ENCODE data around the gene RUNX1.

Gene RUNX1

GRCh38 chr21:35037384-35037765 lies 11.7 kb downstream of the RUNX1 start:
- DNase-seq (ENCODE audit: low read depth in 4 of 4, low spot score in 1 of 4), result no peak

- no peak for DNase-seq (ENCODE audit: low read depth in 4 of 4, low spot score in 1 of 4)
Observed at GRCh38 chr21:35036465-35037383, 12.4 kb downstream of the RUNX1 start.

GRCh38 chr21:35035581-35035980 lies 13.5 kb downstream of the RUNX1 start:
- no peak for DNase-seq (ENCODE audit: low read depth in 4 of 4, low spot score in 1 of 4)

GRCh38 chr21:35035116-35035515 lies 14.0 kb downstream of the RUNX1 start:
- no peak for DNase-seq (ENCODE audit: low read depth in 4 of 4, low spot score in 1 of 4)

- DNase-seq (ENCODE audit: low read depth in 4 of 4, low spot score in 1 of 4), result no peak
Observed at GRCh38 chr21:35034203-35034926, 14.7 kb downstream of the RUNX1 start.

GRCh38 chr21:35032474-35033263 lies 16.4 kb downstream of the RUNX1 start:
- DNase-seq (ENCODE audit: low read depth in 4 of 4, low spot score in 1 of 4), result no peak

GRCh38 chr21:35028451-35028978 lies 20.6 kb downstream of the RUNX1 start:
- DNase-seq (ENCODE audit: low read depth in 4 of 4, low spot score in 1 of 4), result no peak

GRCh38 chr21:35027563-35028450 lies 21.3 kb downstream of the RUNX1 start:
- DNase-seq (ENCODE audit: low read depth in 4 of 4, low spot score in 1 of 4), result no peak

GRCh38 chr21:35026617-35027562 lies 22.2 kb downstream of the RUNX1 start:
- DNase-seq (ENCODE audit: low read depth in 4 of 4, low spot score in 1 of 4), result peak in 2 of 4 experiments; percentile 64 to 65

GRCh38 chr21:35026153-35026500 lies 23.0 kb downstream of the RUNX1 start:
- no peak for DNase-seq (ENCODE audit: low read depth in 4 of 4, low spot score in 1 of 4)

GRCh38 chr21:35025206-35026152 lies 23.6 kb downstream of the RUNX1 start:
- DNase-seq (ENCODE audit: low read depth in 4 of 4, low spot score in 1 of 4), result no peak

GRCh38 chr21:35024513-35024912 lies 24.6 kb downstream of the RUNX1 start:
- DNase-seq (ENCODE audit: low read depth in 4 of 4, low spot score in 1 of 4), result no peak

- DNase-seq (ENCODE audit: low read depth in 4 of 4, low spot score in 1 of 4), result no peak
Observed at GRCh38 chr21:35024071-35024420, 25.1 kb downstream of the RUNX1 start.

- no peak for DNase-seq (ENCODE audit: low read depth in 4 of 4, low spot score in 1 of 4)
Observed at GRCh38 chr21:35023396-35024070, 25.6 kb downstream of the RUNX1 start.

GRCh38 chr21:35021546-35021945 lies 27.6 kb downstream of the RUNX1 start:
- DNase-seq (ENCODE audit: low read depth in 4 of 4, low spot score in 1 of 4), result no peak

GRCh38 chr21:35020902-35021301 lies 28.2 kb downstream of the RUNX1 start:
- no peak for DNase-seq (ENCODE audit: low read depth in 4 of 4, low spot score in 1 of 4)

- DNase-seq (ENCODE audit: low read depth in 4 of 4, low spot score in 1 of 4), result no peak
Observed at GRCh38 chr21:35020436-35020835, 28.7 kb downstream of the RUNX1 start.

GRCh38 chr21:35019631-35020032 lies 29.5 kb downstream of the RUNX1 start:
- no peak for DNase-seq (ENCODE audit: low read depth in 4 of 4, low spot score in 1 of 4)

All from stimulated activated CD4-positive, alpha-beta T cell treated with anti-CD3 and anti-CD28 coated beads, Interleukin-1b, Interleukin-23, amount 100 ng/mL, for 24 hours (primary cell).